GM18909 (cell line): ENCODE results near the gene SLC6A6.

ENCODE experiments used
- ATAC-seq: cut with Tn5 transposase; IDR thresholded peaks from one replicate; pipeline ENCODE4 v1.9.1; 2021; ENCODE audit warnings: mild to moderate bottlenecking; ENCODE audit not compliant: unreplicated experiment, poor library complexity

The SLC6A6 gene

GRCh38 chr3:14461006-14461747, 58.8 kb downstream of the SLC6A6 start:
- ATAC-seq, result no peak

GRCh38 chr3:14461748-14462324, 59.4 kb downstream of the SLC6A6 start:
- no peak for ATAC-seq

DNA sequence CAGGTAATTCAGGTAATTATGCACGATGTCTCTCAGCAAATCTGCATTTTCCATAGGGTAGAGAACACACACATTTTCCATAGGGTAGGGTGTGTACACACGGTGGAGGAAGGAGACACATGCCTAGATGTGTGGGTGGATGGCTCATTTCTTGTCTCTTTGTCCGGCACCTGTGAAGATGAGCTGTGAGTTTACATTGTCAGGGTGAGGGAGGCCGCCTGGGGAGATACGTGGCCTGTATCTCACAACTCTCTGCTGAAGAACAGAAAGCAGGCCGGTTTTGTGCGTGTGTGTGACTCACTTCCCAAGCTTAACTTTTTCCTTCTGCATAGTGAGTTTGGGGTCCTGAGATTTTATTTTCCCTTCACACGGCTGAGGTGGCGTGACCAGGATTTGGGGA, 60.3 kb downstream of the SLC6A6 start:
- no peak for ATAC-seq

DNA sequence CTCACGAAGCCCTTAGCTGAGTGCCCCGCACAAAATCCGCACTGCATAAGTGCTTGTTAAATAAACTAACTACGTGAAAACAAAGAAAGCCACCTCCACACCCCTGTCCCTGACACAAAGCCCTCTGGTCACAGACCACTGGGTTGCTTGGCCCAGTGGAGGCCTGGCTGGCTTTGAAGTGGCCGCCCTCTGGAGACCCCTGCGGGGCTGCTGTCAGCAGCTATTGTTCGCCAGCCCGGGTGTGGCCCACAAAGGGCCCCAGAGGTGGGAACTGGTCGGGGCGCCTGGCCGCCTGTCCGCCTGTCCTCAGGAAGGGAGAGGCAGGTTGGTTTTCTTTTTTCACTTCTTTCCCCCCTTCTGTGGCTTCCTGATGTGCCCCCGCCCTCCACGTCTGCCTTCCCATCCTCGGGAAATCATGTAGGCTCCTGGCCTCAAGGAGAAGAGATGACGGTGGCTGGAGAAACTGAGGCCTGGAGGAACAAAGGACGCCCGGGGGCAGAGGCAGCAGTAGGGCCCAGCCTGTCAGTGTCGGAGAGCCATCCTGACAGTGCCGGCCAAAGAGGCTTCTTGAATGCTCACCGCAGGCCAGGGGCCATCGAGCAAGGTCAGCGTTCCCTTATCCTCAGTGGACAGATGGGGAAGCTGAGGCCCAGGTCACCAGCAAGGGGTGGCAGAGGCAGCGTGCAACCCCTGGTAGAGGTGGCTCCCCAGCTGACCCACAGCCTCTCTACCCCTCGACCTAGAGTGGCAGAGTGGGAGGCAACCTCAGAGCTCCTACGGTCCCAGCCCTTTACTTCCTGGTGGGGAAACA, 61.1 kb downstream of the SLC6A6 start:
- ATAC-seq, result no peak

GRCh38 chr3:14464141-14464465, 61.7 kb downstream of the SLC6A6 start:
- ATAC-seq, result no peak

- ATAC-seq, result no peak
These were observed 62.1 kb downstream of the SLC6A6 start for GRCh38 chr3:14464521-14464920.

DNA sequence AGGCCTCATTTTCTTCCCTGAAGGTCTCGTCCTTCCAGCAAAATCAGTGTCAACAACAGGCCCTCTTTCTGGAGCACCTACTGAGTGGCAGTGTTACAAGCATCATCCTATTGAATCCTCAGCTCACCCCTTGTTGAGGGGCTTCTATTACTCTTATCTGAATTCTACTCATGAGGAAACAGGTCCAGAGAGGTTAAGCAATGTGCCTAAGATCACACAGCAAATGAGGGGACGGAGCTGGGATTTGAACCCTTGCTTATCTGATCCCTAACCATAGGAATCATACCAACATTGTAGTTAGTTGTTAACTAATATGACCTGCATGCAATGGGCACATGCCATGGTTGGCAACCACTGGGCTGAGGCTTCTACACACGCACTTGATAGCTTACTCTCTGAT, 63.0 kb downstream of the SLC6A6 start:
- no peak for ATAC-seq

DNA sequence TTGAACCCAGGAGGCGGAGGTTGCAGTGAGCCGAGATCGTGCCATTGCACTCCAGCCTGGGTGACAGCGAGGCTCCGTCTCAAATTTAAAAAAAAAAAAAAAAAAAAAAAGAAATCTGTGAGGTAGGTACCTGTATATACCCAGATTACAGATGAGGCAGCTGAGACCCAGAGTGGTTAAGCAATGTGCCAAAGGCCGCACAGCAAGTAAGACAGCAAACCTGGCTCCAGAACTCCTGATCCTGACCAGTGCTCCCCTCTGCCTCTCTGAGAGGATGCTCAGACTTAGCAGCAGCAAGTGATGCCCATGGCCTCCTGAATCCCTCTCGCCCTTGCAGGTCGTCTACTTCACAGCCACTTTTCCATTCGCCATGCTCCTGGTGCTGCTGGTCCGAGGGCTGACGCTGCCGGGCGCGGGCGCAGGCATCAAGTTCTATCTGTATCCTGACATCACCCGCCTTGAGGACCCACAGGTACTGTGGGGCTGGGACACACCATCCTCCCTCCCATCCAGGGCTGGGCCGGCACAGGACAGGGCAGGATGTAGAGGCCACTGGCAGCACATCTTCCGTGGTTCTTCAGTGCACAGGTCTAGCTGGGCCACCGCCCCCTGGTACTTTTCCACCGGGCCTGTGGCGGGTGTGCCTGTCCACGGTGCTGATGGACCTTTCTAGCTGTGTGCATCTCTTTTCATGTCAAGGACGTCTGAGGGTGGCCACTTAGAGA, 63.9 kb downstream of the SLC6A6 start:
- no peak for ATAC-seq

GRCh38 chr3:14467814-14468620, 65.6 kb downstream of the SLC6A6 start:
- ATAC-seq, result no peak

DNA sequence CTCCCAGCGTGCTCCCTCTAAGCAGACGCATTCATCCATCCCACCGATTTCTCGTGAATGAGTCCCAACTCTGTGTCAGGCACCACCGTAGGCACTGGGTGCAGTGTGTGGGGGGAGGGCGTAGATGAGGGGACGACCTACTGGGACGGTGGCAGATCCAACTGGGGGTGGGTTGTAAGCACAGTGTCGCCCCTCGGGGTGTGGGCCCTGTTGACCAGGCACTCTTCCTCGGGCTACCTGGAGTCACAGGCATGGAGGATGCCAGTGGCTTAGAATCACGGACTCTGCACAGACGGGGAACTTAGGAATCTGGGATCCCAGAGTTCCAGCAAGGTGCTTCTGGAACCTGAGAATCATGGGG, 66.2 kb downstream of the SLC6A6 start:
- ATAC-seq, result no peak

DNA sequence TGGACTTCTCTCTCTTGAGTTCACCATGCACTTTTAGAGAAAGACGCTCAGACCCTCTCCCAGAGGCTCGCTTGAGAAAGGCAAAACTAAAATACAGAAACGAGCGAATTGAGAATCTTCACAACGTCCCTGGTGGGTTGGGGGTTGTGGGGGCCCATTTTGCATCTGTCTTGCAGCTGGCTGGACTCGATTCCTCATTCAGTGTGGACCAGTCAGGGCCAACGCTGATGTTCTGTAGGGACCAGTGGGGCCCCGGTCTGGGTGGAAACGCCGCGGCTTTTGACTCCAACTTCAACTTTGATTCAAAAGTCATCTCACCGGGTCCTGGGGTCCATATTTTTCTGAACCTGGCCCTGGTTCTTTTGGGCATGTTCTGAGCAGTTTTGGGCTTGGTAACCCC, 68.1 kb downstream of the SLC6A6 start:
- no peak for ATAC-seq

DNA sequence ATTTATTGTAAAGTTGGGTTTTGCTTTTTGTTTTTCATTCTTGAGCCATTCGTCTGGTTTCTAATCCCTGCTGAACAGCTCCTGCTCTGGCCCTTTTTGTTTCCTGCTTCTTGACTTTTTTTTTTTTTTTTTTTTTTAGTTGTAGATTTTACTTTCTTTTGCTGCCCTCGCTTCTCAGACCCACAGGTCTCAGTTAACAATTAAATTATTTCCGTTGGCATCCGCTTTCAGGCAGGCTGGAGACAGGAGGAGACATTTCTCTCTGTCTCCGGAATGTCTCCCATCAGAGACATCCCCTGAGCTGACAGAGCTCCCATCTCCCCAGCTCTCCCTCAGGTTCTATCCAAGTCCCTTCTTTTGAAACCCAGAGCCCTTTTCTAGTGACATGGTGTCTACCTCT, 68.6 kb downstream of the SLC6A6 start:
- no peak for ATAC-seq

DNA sequence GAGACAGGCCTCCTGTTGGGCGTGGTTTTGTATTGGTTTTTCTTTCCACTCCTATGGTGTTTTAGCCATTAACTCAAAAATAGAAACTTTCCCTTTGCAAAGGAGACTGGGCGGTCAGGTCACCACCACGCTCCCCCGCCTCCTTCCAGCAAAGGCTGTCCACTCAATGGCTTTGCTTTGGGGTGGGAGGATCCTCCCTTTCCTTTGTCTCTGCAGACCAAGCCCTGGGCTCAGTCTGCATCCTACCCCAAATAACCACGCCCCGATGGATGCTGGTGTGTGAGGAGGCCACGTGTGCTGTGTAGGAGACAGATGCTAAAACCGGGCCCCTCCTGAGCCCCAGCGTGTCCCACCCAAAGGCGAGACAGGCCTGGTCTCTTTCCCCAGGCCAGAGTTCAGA, 69.3 kb downstream of the SLC6A6 start:
- ATAC-seq, result no peak

DNA sequence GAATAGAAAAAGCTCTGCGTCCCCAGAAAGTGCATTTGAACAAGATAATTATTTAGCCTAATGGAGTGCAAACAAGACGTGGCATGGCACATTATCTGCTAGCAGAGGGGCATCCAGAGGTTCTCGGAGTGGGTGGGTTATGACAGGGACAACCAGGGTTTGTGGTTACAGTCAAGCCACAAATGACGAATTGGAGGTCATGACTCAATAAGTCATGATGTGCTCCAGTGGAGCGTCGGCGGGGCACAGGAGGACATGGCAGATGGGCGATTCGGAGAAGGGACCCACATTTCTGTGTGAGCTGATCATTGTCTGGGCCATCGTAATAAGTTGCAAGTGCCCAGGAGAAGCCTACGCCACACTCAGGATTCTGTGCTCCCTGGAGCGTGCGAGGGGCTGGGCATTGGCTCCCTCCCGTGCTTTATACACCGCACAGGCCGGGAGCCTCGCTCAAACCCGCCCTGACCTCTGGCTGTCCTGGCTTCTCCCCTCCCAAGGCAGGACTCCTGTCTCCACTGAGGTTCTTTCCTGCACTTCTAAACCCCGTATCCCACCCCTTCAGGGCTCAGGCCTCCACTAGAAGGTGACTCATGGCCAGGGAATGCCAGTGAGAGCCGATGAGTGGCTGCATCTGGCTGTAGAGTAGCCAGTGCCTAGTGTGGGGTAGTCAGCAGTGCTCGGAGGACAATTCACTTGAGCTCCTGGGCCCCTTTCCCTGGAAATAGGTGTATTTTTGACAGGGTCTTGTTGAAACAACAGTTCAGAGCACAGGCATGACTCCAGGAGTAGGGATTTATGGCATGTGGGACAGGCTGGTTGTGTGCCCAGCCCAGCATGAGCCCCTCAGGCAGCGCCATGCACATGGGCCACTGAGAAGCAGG, 70.3 kb downstream of the SLC6A6 start:
- ATAC-seq, result no peak

GRCh38 chr3:14473411-14473891, 71.0 kb downstream of the SLC6A6 start:
- no peak for ATAC-seq

- ATAC-seq, result no peak
These were observed 72.1 kb downstream of the SLC6A6 start for GRCh38 chr3:14474363-14475081.

- no peak for ATAC-seq
These were observed 73.2 kb downstream of the SLC6A6 start for GRCh38 chr3:14475621-14476020.

DNA sequence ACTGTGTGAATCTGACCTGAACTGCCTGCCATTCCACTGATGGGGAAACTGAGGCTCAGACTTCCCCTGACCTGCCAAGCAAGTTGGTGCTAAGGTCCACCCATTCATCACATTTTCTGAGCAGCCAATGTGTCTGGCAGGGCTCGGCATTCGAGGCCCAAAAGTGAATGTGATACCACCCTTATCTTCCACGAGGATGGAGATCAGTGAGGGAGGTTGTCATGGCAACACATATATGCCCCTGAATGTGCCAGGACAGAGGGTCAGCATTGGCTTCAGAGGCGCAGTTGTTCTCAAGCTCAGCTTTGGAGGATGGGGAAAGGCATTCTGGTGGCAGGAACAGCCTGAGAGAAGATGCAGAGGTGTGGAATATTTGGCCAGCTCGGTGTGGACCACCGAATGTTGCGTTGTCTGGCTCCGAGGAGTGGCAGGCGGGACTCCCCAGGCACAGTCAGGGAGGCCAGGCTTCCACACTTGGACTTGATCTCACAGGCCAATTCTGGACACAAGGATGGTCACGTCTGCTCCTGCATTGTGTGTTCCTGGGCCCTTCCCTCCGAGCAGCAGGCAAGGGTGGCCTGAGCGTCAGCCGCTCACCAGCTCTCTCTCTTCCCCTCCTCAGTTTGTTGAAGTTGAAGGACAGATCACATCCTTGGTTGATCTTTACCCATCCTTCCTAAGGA, 74.3 kb downstream of the SLC6A6 start:
- ATAC-seq, result no peak
